Measurements from ENCODE around the gene ROR2.
"Not testable (repeated sequence)": the region's sequence is repeated elsewhere in the genome, so short reads cannot be mapped to it uniquely, and the experiment has no call there.

Gene ROR2

DNA sequence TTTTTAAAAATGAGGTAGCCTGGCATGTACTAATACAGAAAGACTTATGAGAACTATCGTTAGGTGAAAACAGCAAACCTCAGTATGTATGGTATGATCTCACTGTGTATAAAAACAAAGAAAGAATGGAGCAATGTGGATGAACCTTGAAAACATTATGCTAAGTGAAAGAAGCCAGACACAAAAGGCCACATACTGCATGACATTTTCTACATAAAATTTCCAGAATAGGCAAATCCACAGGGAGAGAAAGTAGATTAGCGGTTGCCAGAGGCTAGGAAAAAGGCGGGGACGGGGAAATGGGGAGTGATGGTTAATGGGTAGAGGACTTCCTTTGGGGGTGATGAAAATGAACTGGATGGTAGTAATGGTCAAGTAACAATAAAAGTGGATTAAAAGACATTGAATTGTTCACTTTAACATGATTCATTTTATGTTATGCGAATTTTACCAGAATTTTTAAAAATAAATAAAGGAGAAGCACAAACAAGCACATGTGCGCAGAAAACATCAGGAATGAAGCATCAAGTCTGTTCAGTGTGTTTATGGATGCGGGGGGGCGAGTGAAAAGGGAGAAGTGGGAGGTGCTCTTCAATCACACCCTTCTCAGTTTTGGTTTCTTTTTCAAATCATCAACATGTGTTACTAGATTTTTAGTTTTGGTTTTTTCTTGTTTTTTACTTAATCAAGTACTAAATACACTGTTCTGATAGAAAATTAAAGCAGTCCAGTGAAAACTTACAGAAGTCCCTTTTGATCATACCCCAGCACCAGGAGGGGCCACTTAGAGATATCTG is 16.3 kb downstream of the ROR2 start:
- DNase-seq = peak in 1 of 42 donors; percentile 25
- intact Hi-C loops (cut with DNase I) = no loop called here

DNA sequence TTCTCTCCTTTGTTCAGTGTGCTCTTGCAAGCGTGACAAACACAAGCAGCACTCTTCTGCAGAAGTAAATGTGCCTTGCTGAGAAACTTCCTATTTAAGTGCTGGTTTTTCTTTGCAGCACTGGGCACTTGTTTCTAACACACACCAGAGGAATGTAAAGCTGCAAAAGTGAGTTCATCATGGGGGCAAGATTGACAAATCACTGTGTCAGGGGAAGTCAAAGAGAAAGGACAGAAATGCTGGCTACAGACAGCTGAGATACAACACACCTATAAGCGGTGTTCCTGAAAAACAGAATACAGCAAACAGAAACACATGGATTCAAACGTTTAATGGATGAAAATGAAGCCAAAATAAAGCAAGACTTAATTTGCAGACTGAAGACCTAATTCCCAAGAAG is 19.6 kb downstream of the ROR2 start:
- DNase-seq = no peak
- intact Hi-C loops (cut with DNase I) = no loop called here

DNA sequence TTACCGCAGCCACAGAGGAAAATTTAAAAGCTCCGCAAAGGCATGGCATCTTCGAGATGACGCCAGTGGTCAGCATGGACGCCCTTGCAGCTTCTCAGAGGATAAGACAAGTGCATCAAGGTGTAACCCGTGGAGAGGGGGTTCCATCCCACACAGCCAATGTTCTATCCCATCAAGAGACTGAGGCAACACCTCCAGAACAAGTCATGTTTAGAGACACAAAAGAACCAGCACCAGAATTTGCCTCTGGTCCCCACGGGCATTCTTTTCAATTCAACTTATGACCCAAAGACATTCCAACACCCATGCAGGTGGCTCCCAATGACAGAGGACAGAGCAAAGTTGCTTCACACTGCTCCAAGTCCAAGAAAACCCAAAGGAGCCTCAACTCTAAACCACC is 20.7 kb downstream of the ROR2 start:
- DNase-seq = no peak
- intact Hi-C loops (cut with DNase I) = no loop called here

DNA sequence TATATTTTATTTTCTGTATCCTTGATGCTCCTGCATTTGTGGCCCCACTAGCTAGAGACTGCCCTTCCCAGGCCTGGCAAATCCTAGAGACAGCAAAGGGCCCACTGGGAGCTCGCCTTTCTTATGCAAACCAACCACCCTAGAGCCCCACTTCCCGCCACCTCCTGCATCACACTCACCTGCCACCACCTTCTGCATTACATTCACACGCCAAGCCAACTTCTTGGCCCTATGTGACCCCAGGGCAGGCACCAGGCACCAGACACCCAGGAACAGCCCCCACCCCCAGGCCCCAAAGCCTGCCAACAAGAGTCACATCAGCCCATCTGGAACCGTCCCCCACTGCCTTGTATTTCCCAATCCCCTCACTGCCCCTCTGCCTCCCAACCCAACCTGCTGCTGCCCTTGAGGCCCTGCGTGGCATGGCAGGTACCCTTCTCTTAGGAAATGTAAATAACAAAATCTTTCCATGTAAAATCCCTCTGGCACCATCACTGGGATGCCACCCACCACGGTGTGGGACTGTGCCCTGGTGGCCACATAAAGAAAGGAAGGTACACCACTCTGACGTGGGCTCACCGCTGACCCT is 22.0 kb downstream of the ROR2 start:
- DNase-seq = peak in 1 of 42 donors; percentile 9
- intact Hi-C loops (cut with DNase I) = no loop called here

DNA sequence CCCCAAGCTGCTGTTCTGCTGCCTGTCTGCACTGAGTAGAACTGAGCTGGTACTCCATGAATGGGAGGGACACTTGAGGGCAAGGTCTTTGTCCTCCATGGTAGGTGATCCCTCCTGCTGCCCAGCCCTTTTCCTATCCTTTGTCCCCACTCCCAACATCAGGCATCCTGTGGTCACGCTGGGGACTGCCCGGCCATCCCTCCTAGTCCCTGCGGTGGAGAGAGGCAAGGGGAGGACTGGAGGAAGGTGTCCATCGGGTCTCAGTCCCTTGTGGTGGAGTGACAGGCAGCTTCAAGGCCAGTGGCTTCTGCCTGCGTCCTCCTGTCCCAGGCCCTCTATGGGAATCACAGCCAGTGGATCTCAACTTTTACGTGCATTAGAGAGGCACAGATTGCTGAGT is 25.9 kb downstream of the ROR2 start:
- intact Hi-C loops (cut with DNase I) = no loop called here
- DNase-seq = peak in 1 of 42 donors; percentile 4

DNA sequence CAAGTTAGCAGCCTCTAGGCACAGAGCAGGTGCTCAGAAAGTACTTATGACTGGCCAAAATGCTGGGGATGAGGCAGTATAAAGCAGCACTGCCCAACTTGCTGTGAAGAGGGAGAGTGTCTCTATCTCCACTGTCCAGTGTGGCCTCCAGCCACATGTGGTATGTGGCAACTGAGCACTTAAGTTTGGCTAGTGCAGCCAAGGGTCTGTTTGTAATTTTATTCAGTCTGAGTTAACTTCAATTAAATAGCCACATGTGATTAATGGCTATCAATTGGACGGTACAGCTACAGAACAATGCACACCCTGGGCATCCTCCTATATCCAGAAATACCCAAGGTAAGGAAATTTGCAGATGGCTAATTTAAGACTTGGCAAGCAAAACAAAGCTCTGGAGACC is 26.9 kb downstream of the ROR2 start:
- intact Hi-C loops (cut with DNase I) = no loop called here
- peak in 1 of 42 donors; percentile 3 for DNase-seq

DNA sequence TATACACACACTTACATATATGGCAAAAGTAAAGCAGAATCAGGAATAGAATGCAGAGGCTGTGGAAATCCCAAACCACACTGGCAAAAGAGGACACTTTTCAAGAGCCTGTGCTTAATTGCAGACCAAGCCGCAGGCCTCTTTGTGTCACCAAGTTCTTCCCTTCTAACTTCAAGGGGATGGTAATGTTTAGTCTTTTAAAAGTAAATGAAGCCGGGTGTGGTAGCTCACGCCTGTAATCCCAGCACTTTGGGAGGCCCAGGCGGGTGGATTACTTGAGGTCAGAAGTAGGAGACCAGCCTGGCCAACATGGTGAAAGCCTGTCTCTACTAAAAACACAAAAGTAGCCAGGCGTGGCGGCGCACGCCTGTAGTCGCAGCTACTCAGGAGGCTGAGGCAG is 28.7 kb downstream of the ROR2 start:
- DNase-seq = peak in 1 of 42 donors; percentile 12
- intact Hi-C loops (cut with DNase I) = no loop called here

DNA sequence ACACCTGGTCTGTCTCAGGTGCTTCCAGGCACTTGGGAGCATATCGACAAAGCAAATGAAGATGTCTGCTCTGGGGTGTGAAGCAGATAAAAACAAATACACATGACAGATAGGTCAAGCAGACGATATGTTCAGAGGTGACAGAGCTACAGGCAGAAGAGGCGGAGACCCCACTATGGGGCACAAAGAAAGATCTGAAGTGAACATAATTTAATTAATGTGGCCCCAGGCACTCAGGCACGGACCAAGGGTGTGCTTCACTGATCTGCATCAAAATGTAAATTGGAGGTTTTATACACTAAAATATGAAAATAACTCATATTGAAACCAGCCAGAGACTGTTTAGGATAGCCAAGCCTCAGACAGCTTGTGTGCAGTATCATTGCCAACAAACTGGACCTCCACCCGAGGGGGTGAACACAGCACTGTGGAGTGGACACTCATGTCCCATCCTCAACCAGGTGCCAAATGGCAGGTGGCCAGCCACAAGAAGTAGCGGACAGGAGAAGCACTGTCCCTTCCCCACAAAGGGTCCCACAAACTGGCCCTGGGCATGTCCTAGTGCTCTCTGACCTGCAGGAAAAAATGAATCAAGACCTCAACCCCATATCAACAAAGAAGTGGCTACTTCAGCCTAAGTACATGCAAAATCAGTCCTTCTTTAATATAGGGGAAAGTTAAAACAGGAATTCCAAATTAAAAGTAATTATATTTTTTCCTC is 29.2 kb downstream of the ROR2 start:
- DNase-seq = no peak
- intact Hi-C loops (cut with DNase I) = no loop called here

DNA sequence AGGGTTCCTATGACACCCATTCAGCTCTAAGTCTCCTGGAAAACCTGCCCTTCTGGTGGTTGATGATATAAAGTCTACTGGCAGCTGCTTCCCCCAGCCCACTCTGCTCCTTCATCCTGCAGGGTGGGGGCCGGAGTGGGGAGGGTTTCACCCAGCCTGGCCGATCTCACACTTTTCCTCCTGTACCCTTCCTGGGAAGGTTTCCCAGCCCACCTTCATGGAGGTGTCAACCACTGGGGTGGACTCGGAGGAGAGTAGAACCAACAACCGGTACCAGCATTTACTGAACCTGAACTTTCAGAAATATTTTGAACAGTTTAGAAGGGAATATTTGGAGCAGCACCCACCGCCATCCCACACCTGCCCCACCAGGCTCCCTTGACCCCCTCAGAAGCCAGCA is 30.4 kb downstream of the ROR2 start:
- DNase-seq = peak in 1 of 42 donors; percentile 6
- intact Hi-C loops (cut with DNase I) = no loop called here

DNA sequence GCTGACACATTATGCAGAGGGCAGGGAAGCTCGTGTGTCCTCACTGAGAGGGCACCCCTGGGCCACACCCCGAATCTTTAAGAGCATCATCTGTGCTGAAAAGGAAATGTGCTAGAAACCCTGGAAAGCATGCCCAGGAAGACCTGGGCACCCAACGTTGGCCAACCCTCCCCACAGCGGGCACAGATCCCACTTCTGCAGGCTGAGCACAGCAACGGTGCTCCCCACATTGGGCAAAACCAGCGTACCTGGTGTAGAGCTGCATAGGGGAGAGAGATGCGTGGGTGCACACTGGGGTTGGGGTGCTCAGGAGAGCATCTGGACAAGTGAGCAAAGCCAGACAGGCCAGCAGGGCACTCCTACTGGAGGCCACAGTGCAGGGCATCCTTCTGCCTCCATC is 32.6 kb downstream of the ROR2 start:
- peak in 1 of 42 donors; percentile 13 for DNase-seq
- intact Hi-C loops (cut with DNase I) = no loop called here

DNA sequence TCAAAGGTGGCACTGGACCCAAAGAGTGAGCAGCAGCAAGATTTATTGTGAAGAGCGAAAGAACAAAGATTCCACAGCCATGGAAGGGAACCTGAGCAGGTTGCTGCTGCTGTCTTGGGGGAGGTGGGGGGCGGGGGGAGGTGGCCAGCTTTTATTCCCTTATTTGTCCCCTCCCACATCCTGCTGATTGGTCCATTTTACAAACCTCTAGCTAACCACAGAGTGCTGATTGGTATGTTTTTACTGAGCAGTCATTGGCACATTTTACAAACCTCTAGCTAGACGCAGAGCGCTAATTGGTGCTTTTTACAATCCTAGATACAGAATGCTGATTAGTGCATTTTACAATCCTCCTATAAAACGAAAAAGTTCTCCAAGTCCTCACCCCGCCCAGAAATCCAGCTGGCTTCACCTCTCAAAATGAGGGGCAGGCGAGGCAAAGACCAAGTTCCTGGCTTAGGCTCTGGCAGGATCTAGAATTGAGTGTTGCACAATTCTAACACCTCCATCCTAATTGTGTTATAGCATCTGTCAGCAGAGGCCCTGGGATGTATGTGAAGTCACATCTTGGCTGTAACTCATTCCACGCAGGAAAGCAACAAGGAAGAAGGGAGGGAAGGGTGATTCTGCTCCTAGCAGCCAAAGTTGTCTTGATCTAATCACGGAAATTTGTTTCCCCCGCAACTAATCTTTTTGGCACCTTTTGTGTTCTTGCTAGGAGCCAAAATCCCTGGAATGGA is 34.3 kb downstream of the ROR2 start:
- no peak for DNase-seq

DNA sequence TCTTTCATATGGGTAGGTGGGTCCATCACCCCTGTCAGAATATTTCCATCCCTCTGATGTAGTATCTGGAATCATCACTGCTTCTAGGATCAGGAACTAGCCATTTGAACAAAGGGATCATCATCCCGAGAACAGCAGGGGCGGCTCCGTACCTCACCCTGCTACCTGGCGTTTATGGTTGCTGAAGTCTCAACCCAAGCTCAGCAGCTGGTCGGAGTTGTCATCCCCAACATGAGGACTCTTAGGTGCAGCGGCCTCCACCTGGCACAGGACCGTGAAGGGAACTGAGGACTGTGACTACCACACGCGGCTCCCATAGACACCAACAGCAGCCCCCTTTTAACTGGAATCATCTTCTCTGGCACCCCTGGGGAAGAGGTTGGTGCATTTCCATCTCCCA is 35.1 kb downstream of the ROR2 start:
- intact Hi-C loops (cut with DNase I) = no loop called here

More for the DNA sequence above, 34.3 kb downstream of the ROR2 start:
- intact Hi-C loops (cut with DNase I) = no loop called here

DNA sequence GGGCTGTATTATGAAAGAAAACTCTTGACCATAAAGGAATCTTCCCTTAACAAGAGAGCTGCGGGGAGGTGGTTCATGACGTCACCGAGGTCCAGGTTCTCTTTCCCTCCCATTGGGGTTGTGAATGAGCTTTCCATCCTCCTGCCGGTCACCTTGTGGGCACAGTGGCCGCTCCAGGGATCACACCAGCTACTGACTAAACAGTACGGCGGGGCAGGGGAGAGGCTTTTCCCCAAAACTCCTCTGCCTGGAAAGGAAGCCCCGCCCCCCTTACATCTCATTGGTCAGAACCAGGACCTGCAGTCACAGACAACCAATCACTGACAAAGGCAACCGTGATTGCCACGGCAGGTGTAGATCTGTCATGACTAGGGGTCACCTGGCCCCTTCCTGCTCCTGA is 35.6 kb downstream of the ROR2 start:
- intact Hi-C loops (cut with DNase I) = no loop called here
- DNase-seq = no peak

More for the DNA sequence above, 35.1 kb downstream of the ROR2 start:
- DNase-seq = no peak

DNA sequence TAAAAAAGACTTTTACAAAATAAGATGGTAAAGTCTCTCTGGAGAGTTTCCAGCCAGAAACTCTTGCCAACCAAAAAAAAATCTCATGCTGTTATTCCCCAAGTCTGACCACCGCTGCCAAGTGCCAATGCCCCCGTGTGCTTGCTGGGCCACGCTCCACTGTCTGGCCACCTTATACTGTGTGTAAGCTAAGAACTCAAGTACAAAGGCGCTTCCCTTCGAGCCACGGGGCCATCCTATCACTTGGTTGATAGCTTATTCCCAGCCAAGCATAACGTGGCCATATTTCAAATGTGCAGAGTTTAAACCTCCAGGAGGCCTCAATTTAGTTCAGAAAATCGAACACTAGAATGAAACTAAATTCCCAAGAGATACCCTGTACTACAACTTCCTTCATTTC is 36.0 kb downstream of the ROR2 start:
- DNase-seq = no peak
- intact Hi-C loops (cut with DNase I) = no loop called here

DNA sequence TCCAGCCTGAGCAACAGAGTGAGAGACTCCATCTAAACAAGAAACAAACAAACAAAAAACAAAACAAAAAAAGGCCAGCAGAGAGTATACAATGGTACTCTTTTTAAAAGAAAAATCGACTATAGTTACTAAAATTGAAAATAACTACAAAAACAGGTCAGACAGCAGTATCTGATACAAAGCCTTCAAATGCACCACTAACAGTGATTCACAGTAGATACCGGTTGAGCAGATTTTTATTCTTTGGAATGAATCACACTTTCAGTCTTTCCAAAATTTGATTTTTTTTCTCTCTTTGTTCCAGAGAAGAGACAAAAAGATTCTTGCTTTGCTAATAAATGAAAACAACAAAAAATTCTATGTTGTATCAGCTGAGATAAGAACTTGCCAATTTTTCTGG is 36.9 kb downstream of the ROR2 start:
- DNase-seq = no peak
- intact Hi-C loops (cut with DNase I) = no loop called here

DNA sequence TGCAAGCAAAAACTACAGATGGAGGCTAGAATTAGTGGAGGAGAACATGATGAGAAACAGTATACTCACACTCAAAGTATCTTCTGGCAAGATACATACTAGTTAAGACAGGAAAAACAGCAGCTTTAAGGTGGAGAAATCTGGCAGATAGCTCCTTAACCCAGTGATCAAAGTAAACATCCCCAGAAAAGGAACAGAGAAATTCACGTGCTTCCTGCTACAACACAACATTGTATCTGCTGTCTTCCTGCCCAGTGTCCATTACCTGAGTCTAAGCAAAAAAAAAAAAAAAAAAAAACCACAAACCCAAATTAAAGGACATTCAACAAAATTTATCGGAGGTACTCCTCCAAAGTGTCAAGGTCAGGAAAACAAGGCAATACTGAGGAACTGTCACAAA is 38.4 kb downstream of the ROR2 start:
- intact Hi-C loops (cut with DNase I) = no loop called here
- no peak for DNase-seq

DNA sequence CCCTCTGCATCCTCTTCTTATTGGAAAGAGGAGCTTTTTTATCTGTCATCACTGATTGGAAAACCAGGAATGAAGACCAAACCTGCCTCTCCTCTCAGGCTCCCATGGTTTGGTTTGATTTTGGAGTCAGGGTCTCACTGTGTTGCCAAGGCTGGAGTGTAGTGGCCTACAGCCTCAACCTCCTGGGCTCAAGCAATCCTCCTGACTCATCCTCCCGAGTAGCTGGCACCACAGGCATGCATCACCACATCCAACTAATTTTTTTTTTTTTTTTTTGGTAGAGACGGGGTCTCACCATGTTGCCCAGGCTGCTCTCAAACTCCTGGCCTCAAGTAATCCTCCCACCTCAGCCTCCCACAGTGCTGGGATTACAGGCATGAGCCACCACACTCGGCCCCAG is 40.8 kb downstream of the ROR2 start:
- DNase-seq; intact Hi-C loops (cut with DNase I): not testable (repeated sequence)

DNA sequence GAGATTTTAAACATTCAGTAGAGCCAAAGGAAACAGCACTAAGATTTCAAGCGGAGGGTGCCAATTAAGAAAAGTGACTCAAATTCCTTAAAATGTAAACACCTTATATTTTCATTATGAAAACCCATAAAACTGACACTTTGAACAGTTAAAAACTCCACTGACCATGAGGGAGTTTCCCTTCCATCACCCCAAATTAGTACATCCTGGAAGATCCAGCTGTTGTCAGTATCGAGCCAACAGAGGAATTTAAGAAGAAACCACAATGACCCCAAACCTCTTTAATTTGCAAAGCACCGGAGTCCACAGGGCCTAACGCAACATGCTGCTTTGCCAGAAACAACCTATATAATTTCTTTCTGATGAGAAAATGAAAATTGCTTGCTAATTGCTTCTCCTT is 41.3 kb downstream of the ROR2 start:
- intact Hi-C loops (cut with DNase I) = no loop called here
- DNase-seq = no peak

DNA sequence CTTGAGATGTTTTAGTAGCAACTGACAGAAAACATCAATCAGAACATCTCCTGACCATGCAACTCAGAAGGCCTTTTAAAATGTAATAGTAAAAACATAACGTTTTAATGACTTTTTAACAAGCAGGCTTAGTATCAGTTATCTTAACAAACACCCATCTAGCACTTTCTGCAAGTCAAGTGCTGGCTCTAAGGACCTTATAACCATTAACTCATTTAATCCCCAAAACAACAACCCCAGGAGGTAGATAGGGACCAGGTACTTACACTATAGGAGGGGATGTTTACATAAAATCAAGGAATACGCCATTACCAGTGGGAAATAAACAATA is 41.8 kb downstream of the ROR2 start:
- intact Hi-C loops (cut with DNase I) = no loop called here
- DNase-seq = no peak

Data from head of caudate nucleus (tissue), 42 donors.